NCI-H345 (cell line): ENCODE measurements around the gene IDH2.
"Not testable (repeated sequence)": the region's sequence is repeated elsewhere in the genome, so short reads cannot be mapped to it uniquely, and the experiment has no call there.

Experiments used
- DNase-seq: peaks from one replicate; lab custom pipeline; 2025; lab: John Stamatoyannopoulos, UW

IDH2 gene

GRCh38 chr15:90084876-90085423, 17.3 kb downstream of the IDH2 start:
- no peak for DNase-seq

DNA sequence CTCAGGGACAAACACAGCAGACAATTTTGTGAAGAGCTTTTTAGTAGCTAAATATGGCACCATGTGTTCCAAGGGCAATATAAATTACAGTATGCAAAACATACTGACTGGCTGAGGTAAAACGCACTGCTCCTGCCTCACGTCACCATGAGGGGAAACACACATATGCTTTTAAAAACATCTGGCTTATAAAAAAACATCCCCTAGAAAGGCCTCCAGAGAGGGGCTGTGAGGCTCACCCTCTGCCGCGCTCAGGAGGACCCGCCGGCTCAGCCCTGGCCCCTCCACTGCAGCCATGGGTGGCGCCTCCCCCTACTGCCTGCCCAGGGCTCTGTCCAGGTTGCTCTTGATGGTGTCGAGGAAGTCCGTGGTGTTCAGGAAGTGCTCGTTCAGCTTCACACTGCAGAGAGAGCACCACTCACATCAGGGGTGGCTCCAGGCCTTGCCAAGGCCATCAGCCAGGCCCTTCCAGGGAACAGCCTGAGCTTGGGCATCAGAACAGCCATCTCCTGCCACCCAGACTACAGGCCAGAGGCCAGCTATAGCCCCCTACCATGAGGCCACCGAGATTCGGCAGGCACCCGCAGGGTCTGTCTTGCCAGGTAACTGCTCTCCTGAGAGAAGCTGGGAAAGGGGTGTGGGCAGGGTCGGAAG, 18.2 kb downstream of the IDH2 start:
- DNase-seq: no peak

- DNase-seq: no peak
Observed at GRCh38 chr15:90083419-90083818, 18.8 kb downstream of the IDH2 start.

- no peak for DNase-seq
Observed at GRCh38 chr15:90082140-90082715, 20.0 kb downstream of the IDH2 start.

DNA sequence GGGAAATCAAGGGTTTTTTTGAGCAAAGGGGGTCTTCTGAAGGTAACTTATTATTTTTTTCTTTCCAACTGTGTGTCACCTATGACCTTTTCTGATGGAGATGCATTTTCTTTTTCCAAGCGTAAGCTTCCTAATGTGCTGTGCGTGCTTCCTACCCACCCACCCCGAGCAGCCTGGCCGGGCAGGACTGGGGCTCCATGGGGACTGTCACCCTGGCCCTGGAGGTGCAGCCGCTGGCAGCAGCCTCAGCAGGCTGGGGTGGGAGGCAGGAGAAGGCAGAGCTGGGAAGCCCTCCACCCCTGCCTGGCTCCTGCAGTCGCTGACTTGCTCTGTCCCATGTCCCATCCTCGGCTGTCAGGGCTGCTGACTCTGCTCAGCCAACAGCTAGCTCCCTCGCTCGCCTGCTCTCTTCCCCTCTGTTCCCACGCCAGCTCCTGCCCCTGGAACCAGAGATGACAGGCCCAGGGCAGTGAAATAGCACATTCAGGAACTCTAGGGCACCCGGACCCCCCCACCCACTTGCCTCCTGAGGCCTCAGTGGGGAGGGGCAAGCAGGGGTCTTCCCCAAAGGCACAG, 21.4 kb downstream of the IDH2 start:
- DNase-seq: no peak

DNA sequence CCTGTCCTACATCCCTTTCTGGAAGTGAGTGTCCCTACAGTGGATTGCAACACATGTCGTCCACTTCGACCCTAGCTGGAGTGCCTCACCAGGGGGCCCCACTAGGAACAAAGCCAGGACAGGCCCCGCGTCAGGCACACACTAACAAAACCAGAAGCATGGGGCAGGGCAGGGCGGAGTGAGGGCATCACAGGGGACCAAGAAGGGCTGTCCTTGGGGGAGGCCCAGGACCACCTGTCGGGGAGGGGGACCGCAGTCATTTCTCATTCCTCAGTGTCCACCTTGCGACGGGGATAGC, 21.9 kb downstream of the IDH2 start:
- no peak for DNase-seq

GRCh38 chr15:90079619-90080457, 22.4 kb downstream of the IDH2 start:
- DNase-seq: no peak

DNA sequence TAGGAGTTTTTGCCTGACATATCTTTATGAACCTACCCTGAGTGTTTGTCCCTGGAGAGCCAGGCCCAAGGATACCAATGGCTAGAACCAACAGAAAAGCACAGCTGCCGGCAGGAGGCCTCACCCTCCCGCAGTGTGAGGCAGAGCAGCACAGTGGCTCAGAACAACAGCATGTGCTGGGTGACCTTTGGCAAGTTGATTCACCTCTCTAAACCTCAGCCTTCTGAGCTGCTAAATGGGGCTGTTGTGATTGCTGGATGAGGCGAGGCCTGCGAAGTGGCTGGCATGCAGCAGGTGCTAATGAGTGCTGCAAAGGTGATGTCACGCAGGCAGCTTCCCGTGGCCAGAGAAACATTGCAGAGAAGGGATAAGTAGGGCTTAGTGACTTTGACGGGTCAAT, 23.3 kb downstream of the IDH2 start:
- DNase-seq: no peak

DNA sequence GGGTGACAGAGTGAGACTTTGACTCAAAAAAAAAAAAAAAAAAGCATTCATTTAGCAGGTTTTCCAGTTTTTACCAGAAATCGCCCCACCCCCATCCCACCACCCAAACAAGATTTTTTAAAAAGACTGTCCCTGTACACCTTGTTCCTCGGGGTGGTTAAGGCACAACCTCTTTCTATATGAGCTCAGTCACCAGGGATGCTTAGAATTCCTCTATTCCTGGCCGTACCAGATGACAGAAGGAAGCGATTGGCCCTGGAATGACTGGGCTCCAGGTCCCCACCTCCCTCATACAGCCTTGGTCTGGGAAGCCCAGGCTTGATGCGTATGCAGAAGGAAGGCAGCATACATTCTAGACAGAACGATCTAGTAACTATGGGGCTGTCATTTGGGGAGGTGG, 25.6 kb downstream of the IDH2 start:
- DNase-seq: no peak

GRCh38 chr15:90075420-90076289, 26.6 kb downstream of the IDH2 start:
- no peak for DNase-seq

- no peak for DNase-seq
Observed at GRCh38 chr15:90074916-90075315, 27.4 kb downstream of the IDH2 start.

DNA sequence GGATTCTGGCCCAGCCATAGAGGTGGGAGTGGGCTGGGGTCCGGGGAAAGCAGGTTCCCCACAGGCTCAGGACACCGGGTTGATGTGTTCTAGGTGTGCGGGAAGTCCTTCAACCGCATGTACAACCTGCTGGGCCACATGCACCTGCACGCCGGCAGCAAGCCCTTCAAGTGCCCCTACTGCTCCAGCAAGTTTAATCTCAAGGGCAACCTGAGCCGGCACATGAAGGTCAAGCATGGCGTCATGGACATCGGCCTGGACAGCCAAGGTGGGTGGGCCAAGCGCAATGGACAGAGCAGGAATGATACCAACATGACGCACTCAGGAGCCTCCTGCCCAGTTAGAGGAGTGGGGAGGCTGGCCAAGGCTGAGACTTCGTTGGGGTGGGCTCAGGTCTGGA, 28.2 kb downstream of the IDH2 start:
- no peak for DNase-seq

DNA sequence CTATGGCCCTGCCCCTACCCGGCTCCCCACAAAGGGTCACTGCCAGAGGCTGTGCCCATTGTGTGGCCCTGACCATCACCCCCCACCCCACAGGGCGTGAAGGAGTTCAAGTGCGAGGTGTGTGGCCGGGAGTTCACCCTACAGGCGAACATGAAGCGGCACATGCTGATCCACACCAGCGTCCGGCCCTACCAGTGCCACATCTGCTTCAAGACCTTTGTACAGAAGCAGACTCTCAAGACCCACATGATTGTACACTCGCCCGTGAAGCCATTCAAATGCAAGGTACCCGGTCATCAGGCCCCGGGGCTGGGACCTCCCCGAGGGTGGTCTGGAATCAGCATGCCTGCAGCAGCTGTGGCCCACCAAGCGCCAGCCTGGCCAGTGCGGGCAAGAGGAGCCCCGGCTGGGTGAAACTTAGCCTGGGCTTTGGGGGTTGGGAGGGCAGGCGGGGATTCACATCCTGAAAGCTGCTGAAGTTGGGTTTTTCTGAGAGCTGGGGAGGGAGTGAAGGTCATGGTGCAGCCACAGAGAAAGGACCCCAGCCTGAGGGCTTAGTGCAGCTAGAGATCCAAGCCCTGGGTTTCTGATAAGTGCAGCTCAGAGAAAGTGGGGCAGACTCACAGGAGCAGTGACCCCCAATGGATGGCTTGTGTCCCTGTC, 29.2 kb downstream of the IDH2 start:
- no peak for DNase-seq

DNA sequence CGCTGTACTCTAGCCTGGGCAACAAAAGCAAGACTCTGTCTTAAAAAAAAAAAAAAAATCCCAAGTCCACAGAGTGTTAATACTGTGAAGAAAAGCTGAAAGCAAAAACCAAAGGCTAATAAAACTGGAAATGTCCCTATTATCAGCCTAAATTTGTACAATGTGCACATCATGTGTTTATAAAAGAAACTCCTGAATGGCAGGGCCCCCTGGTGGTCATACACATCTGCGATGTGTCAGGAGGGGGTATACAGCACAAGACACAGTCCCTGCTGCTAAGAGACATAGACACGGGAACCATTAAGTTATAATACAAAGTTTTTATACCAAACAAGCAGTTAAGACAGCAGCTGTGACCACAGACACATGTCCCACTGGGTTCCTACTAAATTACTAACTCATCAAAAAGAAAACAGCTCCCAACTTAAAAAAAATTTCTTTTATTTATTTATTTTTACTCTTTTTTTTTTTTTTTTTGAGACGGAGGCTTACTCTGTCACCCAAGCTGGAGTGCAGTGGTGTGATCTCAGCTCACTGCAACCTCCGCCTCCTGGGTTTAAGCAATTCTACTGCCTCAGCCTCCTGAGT, 31.0 kb downstream of the IDH2 start:
- DNase-seq: peak; percentile 54

- not testable (repeated sequence) for DNase-seq
Observed at GRCh38 chr15:90070623-90071022, 31.6 kb downstream of the IDH2 start.

DNA sequence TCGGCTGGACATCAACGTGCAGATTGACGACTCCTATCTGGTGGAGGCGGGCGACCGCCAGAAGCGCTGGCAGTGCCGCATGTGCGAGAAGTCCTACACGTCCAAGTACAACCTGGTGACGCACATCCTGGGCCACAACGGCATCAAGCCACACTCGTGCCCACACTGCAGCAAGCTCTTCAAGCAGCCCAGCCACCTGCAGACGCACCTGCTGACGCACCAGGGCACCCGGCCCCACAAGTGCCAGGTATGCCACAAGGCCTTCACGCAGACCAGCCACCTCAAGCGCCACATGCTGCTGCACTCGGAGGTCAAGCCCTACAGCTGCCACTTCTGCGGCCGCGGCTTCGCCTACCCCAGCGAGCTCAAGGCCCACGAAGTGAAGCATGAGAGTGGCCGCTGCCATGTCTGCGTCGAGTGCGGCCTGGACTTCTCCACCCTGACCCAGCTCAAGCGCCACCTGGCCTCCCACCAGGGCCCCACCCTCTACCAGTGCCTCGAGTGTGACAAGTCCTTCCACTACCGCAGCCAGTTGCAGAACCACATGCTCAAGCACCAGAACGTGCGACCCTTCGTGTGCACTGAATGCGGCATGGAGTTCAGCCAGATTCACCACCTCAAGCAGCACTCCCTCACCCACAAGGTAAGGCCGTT, 34.2 kb downstream of the IDH2 start:
- DNase-seq: no peak

GRCh38 chr15:90067181-90067952, 34.9 kb downstream of the IDH2 start:
- no peak for DNase-seq

DNA sequence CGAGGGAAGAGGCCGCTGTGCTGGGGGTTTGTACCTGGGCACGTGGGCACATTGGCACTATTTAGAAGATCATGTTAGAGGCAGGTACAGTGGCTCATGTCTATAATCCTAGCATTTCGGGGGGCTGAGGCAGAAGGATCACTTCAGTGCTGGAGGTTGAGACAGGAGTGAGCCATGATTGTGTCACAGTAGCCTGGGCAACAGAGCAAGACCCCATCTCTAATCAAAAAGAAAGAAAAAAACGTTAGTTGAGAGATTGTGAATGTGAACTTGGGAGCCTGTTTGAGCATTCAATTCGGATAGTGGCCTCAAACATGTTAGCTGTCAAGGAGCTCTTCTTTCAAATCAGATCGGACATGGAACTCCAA, 36.6 kb downstream of the IDH2 start:
- DNase-seq: no peak

DNA sequence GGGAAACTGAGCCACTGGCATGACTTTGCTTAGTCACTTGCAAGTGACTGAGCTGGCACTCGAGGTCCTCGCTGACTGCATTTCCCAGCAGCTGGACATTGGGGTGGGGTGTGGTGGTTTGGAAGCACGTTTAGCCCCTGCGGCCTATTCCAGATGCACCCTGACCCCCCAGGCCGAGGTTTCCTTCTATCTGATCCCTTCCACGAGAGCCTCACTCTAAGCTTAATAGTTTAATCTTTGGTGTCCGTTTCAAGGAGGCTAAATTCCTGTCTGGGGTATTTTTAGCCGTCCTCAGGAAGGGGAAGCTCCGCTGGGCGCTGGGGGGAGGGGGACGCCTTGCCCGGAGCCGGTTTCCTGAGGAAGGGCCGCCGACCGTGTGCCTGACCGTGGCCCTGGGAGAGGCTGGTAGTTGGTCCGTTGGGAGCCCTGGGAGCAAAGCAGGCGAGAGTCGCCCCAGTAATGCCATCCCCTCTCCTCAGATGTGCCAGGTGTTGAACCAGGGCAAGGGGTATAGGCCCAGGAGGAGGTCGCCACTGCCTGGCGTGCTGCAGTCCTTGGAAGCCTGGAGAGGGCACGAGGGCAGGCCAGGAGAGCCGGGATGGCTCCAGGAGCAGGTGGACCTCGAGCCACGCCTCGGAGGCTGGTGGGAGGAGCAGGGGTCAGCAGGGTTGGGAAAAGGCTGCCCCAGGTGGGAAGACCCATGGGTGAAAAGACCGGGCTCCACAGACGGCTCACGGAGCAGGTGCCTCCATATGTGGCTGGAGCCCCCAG, 37.2 kb downstream of the IDH2 start:
- DNase-seq: no peak
